Glomerular endothelial cell (primary cell): ENCODE data around the gene FAM120B. TPM values are rescaled to one million over a fixed set of nuclear protein-coding genes. Genes with fewer than 3 reads are reported as not detected.

ENCODE experiments used
- DNase-seq: peaks from one replicate; pipeline ENCODE4 v3.0.0-alpha.2; 2011; ENCODE audit warnings: low read depth, low spot score; ENCODE audit errors: extremely low read depth
- total RNA-seq: library from RNA; depleted of rRNA; stranded (reverse); fragments of >200 nt; gene quantifications from 2 replicates; pipeline ENCODE4 v1.2.3, GENCODE V29; 2015

Gene FAM120B
- total RNA-seq, 1 donor from 2014 or later: 33.8 TPM

GRCh38 chr6:170272341-170273065 lies 34.1 kb upstream of the FAM120B start:
- no peak for DNase-seq

GRCh38 chr6:170273191-170273590 lies 33.4 kb upstream of the FAM120B start:
- DNase-seq: no peak

DNA sequence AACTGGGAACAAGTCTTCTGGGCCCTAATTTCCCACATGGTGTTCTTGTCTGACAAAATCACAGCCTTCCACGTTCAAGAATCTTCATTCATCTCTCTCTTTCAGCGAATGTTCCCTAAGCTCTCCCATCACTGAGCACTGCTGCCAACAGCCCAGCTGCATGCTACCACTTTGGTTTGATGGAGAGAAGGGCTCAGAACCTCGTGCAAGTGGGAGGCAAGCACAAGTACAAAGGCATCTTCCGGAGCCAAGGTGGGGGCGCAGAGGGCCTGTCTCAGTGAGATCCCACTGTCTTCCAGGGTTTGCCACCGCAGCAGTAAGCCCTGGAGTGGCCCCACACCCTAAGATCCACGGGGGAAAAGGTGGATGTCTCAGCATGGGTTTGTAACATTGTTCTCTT lies 32.9 kb upstream of the FAM120B start:
- no peak for DNase-seq

DNA sequence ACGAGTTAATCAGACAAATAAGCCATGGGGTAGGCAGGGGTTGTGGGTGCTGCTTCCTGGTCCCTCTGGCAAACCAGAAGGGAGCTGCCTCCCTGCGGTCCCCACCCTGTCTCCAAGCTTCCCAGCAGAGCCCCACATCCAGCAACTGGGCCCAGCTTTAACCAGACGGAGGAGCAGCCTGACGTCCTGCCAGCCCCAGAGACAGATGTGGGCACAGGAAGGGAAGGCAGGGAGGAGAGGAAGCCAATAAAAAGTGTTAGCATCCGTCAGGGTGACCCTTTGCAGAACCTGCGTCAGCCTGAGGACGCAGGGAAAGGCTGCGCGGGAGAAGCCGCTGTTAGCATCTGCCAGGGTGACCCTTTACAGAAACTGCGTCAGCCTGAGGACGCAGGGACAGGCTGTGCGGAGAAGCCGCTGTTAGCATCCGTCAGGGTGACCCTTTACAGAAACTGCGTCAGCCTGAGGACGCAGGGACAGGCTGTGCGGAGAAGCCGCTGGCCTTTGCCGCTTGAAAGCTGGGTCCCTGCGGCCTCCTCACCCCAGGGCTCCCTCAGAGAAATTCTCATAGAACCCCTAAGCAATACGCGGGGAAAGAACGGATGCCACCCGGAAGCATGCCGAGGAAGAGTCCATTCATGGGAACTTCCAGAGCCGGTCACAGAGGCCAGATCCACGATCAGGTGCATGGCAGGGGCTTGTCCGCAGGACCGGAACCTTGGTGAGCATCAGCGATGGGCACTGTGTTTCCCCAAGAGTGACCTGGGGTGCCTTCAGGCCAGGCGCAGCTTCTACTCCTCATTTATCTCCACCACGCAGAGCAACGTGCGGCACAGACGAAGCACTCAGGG lies 31.6 kb upstream of the FAM120B start:
- DNase-seq: no peak

DNA sequence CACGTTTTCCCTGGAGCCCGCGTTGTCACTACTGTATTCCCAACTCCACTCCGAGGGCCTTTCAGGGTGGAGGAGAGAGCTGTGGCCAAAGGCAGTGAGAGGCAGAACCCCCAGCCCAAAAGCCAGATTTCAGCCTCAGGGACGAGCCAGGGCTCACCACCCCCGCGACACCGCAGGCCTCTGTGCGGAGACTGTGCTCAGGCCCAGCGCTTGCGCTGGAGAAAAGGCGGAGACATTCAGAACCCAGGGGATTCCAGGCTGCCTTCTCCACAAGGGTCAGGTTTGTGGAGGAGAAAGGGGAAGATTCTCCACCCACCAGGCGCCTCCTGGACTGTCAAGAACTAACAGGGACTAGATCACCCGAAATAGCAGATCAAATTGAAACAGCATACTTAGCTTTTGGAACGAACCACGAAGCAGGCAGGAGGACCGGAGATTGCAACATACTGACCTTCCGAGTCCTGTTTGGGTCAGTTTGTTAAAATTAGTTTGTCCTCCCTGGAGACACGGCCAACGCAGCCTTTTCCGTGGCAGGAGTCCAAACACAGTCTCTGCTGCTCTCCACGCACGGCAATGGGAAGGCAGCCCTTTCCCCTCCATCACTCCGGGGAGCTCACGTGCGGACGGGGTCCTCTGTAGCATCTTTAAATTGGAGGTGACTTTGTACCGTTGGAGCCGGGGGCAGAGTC lies 30.0 kb upstream of the FAM120B start:
- DNase-seq: no peak

DNA sequence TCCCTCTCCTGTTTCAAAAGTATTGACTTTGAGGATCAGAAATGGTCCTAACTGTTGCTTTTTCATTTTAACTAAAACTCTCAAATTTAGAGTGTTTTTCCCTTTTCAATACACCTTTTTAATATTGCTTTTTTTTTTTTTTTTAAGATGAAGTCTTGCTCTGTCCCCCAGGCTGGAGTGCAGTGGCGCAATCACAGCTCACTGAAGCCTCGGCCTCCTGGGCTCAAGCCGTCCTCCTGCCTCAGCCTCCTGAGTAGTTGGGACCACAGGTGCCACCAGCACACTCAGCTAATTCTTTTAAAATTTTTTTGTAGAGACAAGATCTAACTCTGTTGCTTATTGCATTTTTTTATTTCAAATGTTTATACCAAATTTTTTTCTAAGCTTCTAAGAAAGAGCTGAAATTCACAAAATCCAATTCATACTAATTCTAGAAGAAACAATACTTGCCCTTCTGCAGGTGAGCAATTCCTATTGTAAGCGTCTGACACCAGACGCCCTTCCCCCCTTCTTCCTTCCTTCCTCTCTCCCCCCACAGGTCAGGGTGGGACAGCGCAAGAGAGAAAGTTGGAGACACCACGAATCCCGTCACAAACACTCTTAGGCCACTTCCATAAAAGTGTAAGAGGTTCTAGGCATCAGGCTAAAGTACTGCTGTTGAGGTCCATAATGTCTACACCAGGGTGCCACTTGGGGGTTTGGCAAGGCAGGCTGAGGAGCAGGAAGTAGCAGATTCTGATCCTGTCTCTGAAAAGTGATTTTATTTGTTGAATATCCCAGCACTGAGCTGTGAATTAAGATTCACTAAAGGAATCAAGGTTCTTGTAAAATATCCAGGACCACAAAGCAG lies 28.4 kb upstream of the FAM120B start:
- no peak for DNase-seq

GRCh38 chr6:170278743-170279094 lies 27.8 kb upstream of the FAM120B start:
- no peak for DNase-seq

DNA sequence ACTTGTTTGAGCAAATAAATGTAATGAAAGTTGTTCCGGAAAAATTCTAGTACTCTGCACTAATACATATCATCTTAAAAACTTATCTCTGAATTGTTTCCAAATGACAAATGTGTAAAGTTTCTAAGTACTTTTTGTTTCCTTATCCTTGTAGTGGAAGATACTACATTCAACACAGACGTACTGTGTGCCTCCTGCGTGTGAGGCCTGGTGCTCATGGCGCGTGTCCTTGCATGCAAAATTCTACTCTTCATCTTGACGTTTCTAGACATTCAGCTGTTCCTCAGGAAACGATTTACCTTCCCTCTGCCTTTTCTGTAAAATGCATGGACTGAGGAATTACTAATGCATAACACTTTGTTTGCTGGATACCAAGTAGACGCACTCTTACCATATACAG lies 27.1 kb upstream of the FAM120B start:
- DNase-seq: no peak

- no peak for DNase-seq
Observed at GRCh38 chr6:170279977-170280688, 26.4 kb upstream of the FAM120B start.

DNA sequence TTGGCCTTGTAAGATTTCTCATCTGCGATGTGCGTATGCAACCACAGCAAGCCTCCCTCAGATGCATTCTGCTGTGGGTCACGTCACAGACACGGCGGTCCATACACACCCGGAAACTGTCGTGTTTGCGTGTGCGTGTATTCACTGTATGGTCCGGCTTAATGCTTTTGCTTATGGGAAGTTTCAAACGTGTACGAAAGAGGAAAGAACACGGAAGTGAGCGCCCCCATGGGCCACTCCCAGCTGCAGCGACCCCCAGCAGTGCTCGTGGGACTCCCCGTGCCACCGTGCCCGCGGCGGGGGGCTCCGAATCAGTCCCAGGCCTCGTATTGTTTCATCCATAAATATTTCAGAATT lies 25.9 kb upstream of the FAM120B start:
- no peak for DNase-seq

DNA sequence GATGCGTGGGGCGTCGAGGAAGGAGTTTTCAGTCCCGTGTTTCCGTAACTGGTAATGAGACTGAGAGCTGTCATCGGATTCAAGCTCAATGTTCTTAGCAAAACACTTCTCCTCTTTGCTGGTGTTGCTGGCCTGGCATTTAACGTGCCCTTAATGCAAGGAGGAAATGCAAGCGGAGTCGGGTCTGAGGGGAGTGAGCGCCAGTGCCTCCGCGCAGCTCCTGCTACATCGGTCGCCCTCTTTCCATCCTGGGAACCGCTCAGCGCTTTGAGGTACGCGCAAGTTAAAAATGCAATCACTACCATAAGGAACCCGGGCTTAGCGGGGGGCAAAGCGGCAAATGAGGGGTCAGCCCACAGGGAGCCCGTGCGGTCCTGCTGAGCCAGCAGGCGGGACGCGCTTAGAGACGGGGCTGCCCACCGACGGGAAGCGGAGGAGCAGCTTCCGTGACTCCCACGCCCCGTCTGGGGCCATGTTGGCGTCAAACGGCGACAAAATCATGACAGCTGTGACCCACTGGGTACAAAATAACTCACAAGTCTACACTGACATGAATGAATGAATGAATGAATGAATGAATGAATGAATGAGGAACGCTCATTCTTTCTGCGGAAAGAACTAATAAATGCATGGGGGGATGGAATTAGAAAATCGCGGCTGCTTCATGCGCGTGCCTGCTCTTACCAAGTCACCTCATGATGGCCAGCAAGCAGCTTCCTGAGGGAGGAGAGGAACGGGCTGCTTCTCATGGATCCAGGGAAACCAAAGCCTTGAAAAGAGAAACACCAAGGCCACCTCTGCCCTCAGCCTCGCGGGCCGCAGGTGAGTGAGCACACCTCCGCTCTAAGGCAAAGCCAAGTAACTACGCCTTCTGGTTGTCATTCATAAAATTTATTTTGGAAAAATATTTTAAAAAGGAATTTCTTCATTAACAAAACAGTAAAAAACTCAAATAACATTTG lies 24.9 kb upstream of the FAM120B start:
- DNase-seq: no peak

DNA sequence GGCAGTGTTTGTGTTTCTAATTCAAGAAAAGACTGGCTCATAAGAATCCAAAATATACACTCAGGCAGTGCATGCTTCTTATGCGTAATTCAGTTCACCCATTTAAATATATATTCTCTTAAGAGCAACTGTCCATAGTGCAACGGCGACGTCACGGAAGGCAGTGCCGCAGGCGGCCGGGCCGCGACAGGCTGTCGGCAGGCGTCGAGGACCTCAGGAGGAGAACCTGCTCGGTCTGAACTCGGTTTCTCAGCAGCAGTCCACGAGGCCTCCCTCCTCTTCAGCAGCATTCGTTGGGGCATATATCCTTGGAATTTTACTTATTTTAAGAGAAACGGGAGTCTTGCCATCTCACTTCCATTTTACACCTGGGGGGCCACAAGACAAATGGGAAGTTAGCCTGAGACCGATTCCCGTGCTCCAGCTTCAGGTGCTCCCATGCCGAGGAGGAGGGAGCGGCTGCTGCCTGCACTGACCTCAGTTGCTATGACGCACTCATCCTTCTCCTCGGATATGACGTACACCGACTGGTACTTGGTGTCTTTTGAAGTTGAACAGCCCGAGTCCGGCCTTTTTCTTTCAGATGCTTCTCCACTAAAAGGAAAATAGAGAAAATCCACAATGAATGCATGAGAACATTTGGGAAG lies 23.9 kb upstream of the FAM120B start:
- DNase-seq: no peak

- no peak for DNase-seq
Observed at GRCh38 chr6:170283212-170284081, 23.1 kb upstream of the FAM120B start.

- no peak for DNase-seq
Observed at GRCh38 chr6:170284126-170284773, 22.3 kb upstream of the FAM120B start.

- DNase-seq: no peak
Observed at GRCh38 chr6:170284866-170285469, 21.6 kb upstream of the FAM120B start.

DNA sequence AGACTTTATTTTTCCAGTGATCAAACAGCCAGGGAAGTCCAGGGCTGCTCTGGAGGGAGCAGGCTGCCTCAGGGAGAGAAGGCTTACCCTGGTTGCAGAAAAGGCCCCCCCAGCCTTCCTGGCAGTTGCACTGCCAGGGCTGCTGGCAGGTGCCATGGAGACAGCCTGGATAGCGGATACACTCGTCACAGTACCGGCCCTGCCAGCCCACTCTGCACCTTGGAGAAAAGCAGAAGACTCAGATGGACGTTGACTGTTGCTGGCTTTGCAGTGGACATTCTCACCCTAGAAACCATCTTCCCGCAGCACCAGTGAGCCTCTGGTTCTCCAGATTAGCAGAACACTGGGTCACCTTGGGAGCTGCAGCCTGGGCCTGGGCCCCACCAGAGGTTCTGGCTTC lies 21.1 kb upstream of the FAM120B start:
- DNase-seq: no peak
